WTC11 (cell line): ENCODE results near the gene PDZRN3. TPM values are rescaled to one million over a fixed set of nuclear protein-coding genes. Genes with fewer than 3 reads are reported as not detected.
A peak's percentile ranks its signal among the peaks of the same experiment; 100 is the strongest.

ENCODE experiments used
- ATAC-seq: fragments of 200-7000 bp; cut with Tn5 transposase; 2 replicates; pipeline ENCODE4 v1.10.0; 2021; ENCODE audit warnings: mild to moderate bottlenecking, moderate library complexity
- CTCF ChIA-PET: fragments of 300-600 bp; sonication (Branson Sonifier 250); formaldehyde crosslinking; loops from one replicate; lab custom pipeline; 2021; ENCODE audit warnings: antibody characterized with exemption; lab: Charles Lee
- POLR2A ChIA-PET: fragments of 350-600 bp; sonication (Branson Sonifier 250); formaldehyde crosslinking; loops from one replicate; lab custom pipeline; 2021; ENCODE audit warnings: antibody characterized with exemption; lab: Charles Lee
- DNase-seq: peaks from one replicate; pipeline ENCODE4 v3.0.0; 2021; ENCODE audit warnings: low spot score
- H3K27ac Mint-ChIP-seq: 2 replicates; pipeline ENCODE4 v1.8.0; 2021; ENCODE audit warnings: mixed read lengths
- H3K27me3 Mint-ChIP-seq: 2 replicates; pipeline ENCODE4 v1.8.0; 2021; ENCODE audit warnings: low read depth, mild to moderate bottlenecking, moderate library complexity, mixed read lengths
- H3K36me3 Mint-ChIP-seq: 2 replicates; pipeline ENCODE4 v1.8.0; 2021; ENCODE audit warnings: mixed read lengths
- H3K4me1 Mint-ChIP-seq: 2 replicates; pipeline ENCODE4 v1.8.0; 2022; ENCODE audit warnings: mixed read lengths
- H3K4me3 Mint-ChIP-seq: 2 replicates; pipeline ENCODE4 v1.8.0; 2021; ENCODE audit warnings: mild to moderate bottlenecking, moderate library complexity, mixed read lengths
- H3K9me3 Mint-ChIP-seq: 2 replicates; pipeline ENCODE4 v1.8.0; 2021; ENCODE audit warnings: mixed read lengths
- HMGA2 ChIP-seq: fragments of 250-450 bp; sonication (Bioruptor Pico); IDR thresholded peaks from 2 replicates; pipeline ENCODE4 v1.4.0; 2021; ENCODE audit warnings: mild to moderate bottlenecking, moderate library complexity
- IRF1 ChIP-seq: sonication (generic); formaldehyde crosslinking; IDR thresholded peaks from 2 replicates; pipeline ENCODE4 v1.8.0; 2023; ENCODE audit warnings: missing genetic modification reagents
- IRF2 ChIP-seq: sonication (generic); formaldehyde crosslinking; IDR thresholded peaks from 2 replicates; pipeline ENCODE4 v1.8.0; 2022; ENCODE audit warnings: low read depth, missing genetic modification reagents, borderline replicate concordance
- JAZF1 ChIP-seq: fragments of 250-450 bp; sonication (Bioruptor Pico); IDR thresholded peaks from 2 replicates; pipeline ENCODE4 v1.9.0; 2021; ENCODE audit warnings: moderate library complexity, mild to moderate bottlenecking, inconsistent platforms
- JUN ChIP-seq: sonication (generic); formaldehyde crosslinking; IDR thresholded peaks from 2 replicates; pipeline ENCODE4 v1.8.0; 2023; ENCODE audit warnings: mild to moderate bottlenecking, missing genetic modification reagents
- MYBL2 ChIP-seq: sonication (generic); formaldehyde crosslinking; IDR thresholded peaks from 2 replicates; pipeline ENCODE4 v1.8.1; 2023; ENCODE audit warnings: mild to moderate bottlenecking, moderate library complexity, missing genetic modification reagents
- NR1H2 ChIP-seq: sonication (generic); formaldehyde crosslinking; IDR thresholded peaks from 2 replicates; pipeline ENCODE4 v1.9.0; 2021; ENCODE audit warnings: mild to moderate bottlenecking, moderate library complexity, missing genetic modification reagents
- NR3C1 ChIP-seq: sonication (generic); formaldehyde crosslinking; conservative IDR thresholded peaks from 2 replicates; pipeline ENCODE4 v1.8.1; 2023; ENCODE audit warnings: low read depth, mild to moderate bottlenecking, missing genetic modification reagents
- SP1 ChIP-seq: sonication (generic); formaldehyde crosslinking; conservative IDR thresholded peaks from 2 replicates; pipeline ENCODE4 v1.8.1; 2022; ENCODE audit warnings: missing genetic modification reagents
- STAT6 ChIP-seq: sonication (generic); formaldehyde crosslinking; conservative IDR thresholded peaks from 2 replicates; pipeline ENCODE4 v1.8.1; 2023; ENCODE audit warnings: mild to moderate bottlenecking, low read depth, missing genetic modification reagents, moderate library complexity
- TP53 ChIP-seq: sonication (generic); formaldehyde crosslinking; IDR thresholded peaks from 2 replicates; pipeline ENCODE4 v1.8.1; 2023; ENCODE audit warnings: mild to moderate bottlenecking, missing genetic modification reagents
- USF1 ChIP-seq: sonication (generic); formaldehyde crosslinking; IDR thresholded peaks from 2 replicates; pipeline ENCODE4 v1.8.0; 2022; ENCODE audit warnings: mild to moderate bottlenecking, missing genetic modification reagents
- ZNF121 ChIP-seq: sonication (generic); formaldehyde crosslinking; IDR thresholded peaks from 2 replicates; pipeline ENCODE4 v1.8.0; 2023; ENCODE audit warnings: missing genetic modification reagents
- ZNF425 ChIP-seq: fragments of 250-450 bp; sonication (Bioruptor Pico); conservative IDR thresholded peaks from 2 replicates; pipeline ENCODE4 v1.9.0; 2021; ENCODE audit warnings: mild to moderate bottlenecking
- total RNA-seq: library from RNA; stranded (reverse); gene quantifications from 3 replicates; pipeline ENCODE4 v1.2.3, GENCODE V29; 2021
- TF ChIP-seq, protein P1 (sequence below): sonication (generic); formaldehyde crosslinking; IDR thresholded peaks from 2 replicates; pipeline ENCODE4 v1.8.0; 2022; ENCODE audit warnings: mild to moderate bottlenecking, missing genetic modification reagents
- TF ChIP-seq, protein P2 (sequence below): fragments of 250-450 bp; sonication (Bioruptor Pico); IDR thresholded peaks from 2 replicates; pipeline ENCODE4 v1.9.0; 2021; ENCODE audit warnings: moderate library complexity, mild to moderate bottlenecking, inconsistent platforms, borderline replicate concordance

Gene PDZRN3
- total RNA-seq, 1 experiment from 2014 or later: 9.5 TPM

- no peaks in the 10 kb centered on the region for H3K9me3 Mint-ChIP-seq
- TF ChIP-seq STAT6 (CRISPR knock-in tag) (no peak), IRF2 (CRISPR knock-in tag) (no peak), ZNF121 (CRISPR knock-in tag) (no peak), NR1H2 (CRISPR knock-in tag) (no peak), JAZF1 (no peak), TP53 (CRISPR knock-in tag) (no peak), NR3C1 (no peak), SP1 (CRISPR knock-in tag) (no peak), MYBL2 (no peak), IRF1 (no peak), JUN (CRISPR knock-in tag) (no peak), USF1 (CRISPR knock-in tag) (no peak), ZNF425 (CRISPR knock-in tag) (no peak)
- TF ChIP-seq, protein P1, sequence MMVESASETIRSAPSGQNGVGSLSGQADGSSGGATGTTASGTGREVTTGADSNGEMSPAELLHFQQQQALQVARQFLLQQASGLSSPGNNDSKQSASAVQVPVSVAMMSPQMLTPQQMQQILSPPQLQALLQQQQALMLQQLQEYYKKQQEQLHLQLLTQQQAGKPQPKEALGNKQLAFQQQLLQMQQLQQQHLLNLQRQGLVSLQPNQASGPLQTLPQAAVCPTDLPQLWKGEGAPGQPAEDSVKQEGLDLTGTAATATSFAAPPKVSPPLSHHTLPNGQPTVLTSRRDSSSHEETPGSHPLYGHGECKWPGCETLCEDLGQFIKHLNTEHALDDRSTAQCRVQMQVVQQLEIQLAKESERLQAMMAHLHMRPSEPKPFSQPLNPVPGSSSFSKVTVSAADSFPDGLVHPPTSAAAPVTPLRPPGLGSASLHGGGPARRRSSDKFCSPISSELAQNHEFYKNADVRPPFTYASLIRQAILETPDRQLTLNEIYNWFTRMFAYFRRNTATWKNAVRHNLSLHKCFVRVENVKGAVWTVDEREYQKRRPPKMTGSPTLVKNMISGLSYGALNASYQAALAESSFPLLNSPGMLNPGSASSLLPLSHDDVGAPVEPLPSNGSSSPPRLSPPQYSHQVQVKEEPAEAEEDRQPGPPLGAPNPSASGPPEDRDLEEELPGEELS (CRISPR knock-in tag): no peak
- TF ChIP-seq, protein P2, sequence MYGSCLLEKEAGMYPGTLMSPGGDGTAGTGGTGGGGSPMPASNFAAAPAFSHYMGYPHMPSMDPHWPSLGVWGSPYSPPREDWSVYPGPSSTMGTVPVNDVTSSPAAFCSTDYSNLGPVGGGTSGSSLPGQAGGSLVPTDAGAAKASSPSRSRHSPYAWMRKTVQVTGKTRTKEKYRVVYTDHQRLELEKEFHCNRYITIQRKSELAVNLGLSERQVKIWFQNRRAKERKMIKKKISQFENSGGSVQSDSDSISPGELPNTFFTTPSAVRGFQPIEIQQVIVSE (CRISPR knock-in tag): no peak
- TF ChIP-seq, all 79 proteins: peak for 0
- no peaks in the 10 kb centered on the region for H3K27me3 Mint-ChIP-seq
- CTCF ChIA-PET: interaction anchor here (0.6 to 2.2 kb wide), 8 partner anchors 9 to 390 kb away, joined by 3 to 11 read pairs (median 4); no protein-coding TSS in a partner anchor
- ATAC-seq (peak; percentile 94), DNase-seq (peak; percentile 30)
- POLR2A ChIA-PET: no interaction called here
- peak overlapping the region; percentile 97 for H3K27ac Mint-ChIP-seq
- H3K36me3 Mint-ChIP-seq: no peaks in the 10 kb centered on the region
- H3K4me3 Mint-ChIP-seq: peak overlapping the region; percentile 53
- peaks cover 70% of the 10 kb centered on the region for H3K4me1 Mint-ChIP-seq
These were observed 140.0 kb downstream of the PDZRN3 start for GRCh38 chr3:73484656-73485248.

GRCh38 chr3:73481888-73482287, 142.9 kb downstream of the PDZRN3 start:
- peaks cover 10% of the 10 kb centered on the region for H3K36me3 Mint-ChIP-seq
- POLR2A ChIA-PET: no interaction called here

More at GRCh38 chr3:73481888-73482287, 142.9 kb downstream of the PDZRN3 start:
- DNase-seq: no peak
- ATAC-seq: no peak
- Mint-ChIP-seq H3K27me3 (no peaks in the 10 kb centered on the region), H3K27ac (peak overlapping the region; percentile 55; the same call in 1 of the 2 replicates), H3K9me3 (peaks cover 11% of the 10 kb centered on the region), H3K4me3 (no peak overlapping the region)
- CTCF ChIA-PET: no interaction called here
- TF ChIP-seq HMGA2: no peak
- TF ChIP-seq, all 79 proteins: peak for 0
- H3K4me1 Mint-ChIP-seq: peaks cover 57% of the 10 kb centered on the region
